Memory B cell (primary cell): ENCODE results near the gene ZFP1.
A peak's percentile ranks its signal among the peaks of the same experiment; 100 is the strongest.

Experiments
- ATAC-seq: fragments of 150-1000 bp; cut with Tn5 transposase; 2 replicates; pipeline ENCODE4 v1.10.0; 2021; ENCODE audit warnings: low read depth, mild to moderate bottlenecking, moderate library complexity
- DNase-seq, 2 donors: peaks; one replicate each; pipeline ENCODE4 v3.0.0; 2022; ENCODE audit warnings: low spot score in 2 of 2
- H3K27ac Mint-ChIP-seq: one replicate; pipeline ENCODE4 v1.8.0; 2022; ENCODE audit warnings: mild to moderate bottlenecking, moderate library complexity, mixed read lengths
- H3K27me3 Mint-ChIP-seq: one replicate; pipeline ENCODE4 v1.8.0; 2022; ENCODE audit warnings: mixed read lengths
- H3K36me3 Mint-ChIP-seq: one replicate; pipeline ENCODE4 v1.8.0; 2022; ENCODE audit warnings: mild to moderate bottlenecking, mixed read lengths
- H3K4me1 Mint-ChIP-seq: one replicate; pipeline ENCODE4 v1.8.0; 2022; ENCODE audit warnings: mixed read lengths
- H3K4me3 Mint-ChIP-seq: one replicate; pipeline ENCODE4 v1.8.0; 2022; ENCODE audit warnings: mild to moderate bottlenecking, moderate library complexity, mixed read lengths
- H3K9me3 Mint-ChIP-seq: one replicate; pipeline ENCODE4 v1.8.0; 2022; ENCODE audit warnings: mixed read lengths

The ZFP1 gene

GRCh38 chr16:75160386-75160785, 12.1 kb downstream of the ZFP1 start:
- Mint-ChIP-seq H3K4me3 (no peak overlapping the region), H3K36me3 (peaks cover 41% of the 10 kb centered on the region), H3K9me3 (peaks cover 6% of the 10 kb centered on the region), H3K27ac (no peak overlapping the region), H3K4me1 (peaks cover 2% of the 10 kb centered on the region), H3K27me3 (no peaks in the 10 kb centered on the region)
- no peak for DNase-seq
- no peak for ATAC-seq

- Mint-ChIP-seq H3K4me1 (no peaks in the 10 kb centered on the region), H3K4me3 (no peak overlapping the region), H3K36me3 (peaks cover 62% of the 10 kb centered on the region), H3K27ac (no peak overlapping the region), H3K9me3 (peaks cover 23% of the 10 kb centered on the region), H3K27me3 (no peaks in the 10 kb centered on the region)
- DNase-seq (no peak), ATAC-seq (no peak)
Measured at GRCh38 chr16:75169899-75170405, 21.6 kb downstream of the ZFP1 start.

GRCh38 chr16:75172578-75172977, 24.3 kb downstream of the ZFP1 start:
- Mint-ChIP-seq H3K36me3 (peaks cover 52% of the 10 kb centered on the region), H3K4me1 (no peaks in the 10 kb centered on the region), H3K9me3 (peaks cover 32% of the 10 kb centered on the region), H3K27ac (no peak overlapping the region), H3K4me3 (no peak overlapping the region), H3K27me3 (no peaks in the 10 kb centered on the region)
- no peak for ATAC-seq
- no peak for DNase-seq

- DNase-seq, result no peak
- peaks cover 27% of the 10 kb centered on the region for H3K9me3 Mint-ChIP-seq
- peaks cover 3% of the 10 kb centered on the region for H3K4me1 Mint-ChIP-seq
- H3K27me3 Mint-ChIP-seq, result peaks cover 2% of the 10 kb centered on the region
- no peak for ATAC-seq
- H3K36me3 Mint-ChIP-seq, result peaks cover 30% of the 10 kb centered on the region
- no peak overlapping the region for H3K27ac Mint-ChIP-seq
- H3K4me3 Mint-ChIP-seq, result no peak overlapping the region
Measured at GRCh38 chr16:75175074-75175473, 26.8 kb downstream of the ZFP1 start.

- Mint-ChIP-seq H3K4me1 (peaks cover 3% of the 10 kb centered on the region), H3K4me3 (no peak overlapping the region), H3K36me3 (peaks cover 23% of the 10 kb centered on the region), H3K27ac (no peak overlapping the region), H3K9me3 (peaks cover 27% of the 10 kb centered on the region), H3K27me3 (peaks cover 2% of the 10 kb centered on the region)
- no peak for DNase-seq
- ATAC-seq, result no peak
Measured at GRCh38 chr16:75176926-75177325, 28.6 kb downstream of the ZFP1 start.

- H3K36me3 Mint-ChIP-seq, result peaks cover 5% of the 10 kb centered on the region
- DNase-seq (no peak), ATAC-seq (peak; percentile 56)
- H3K9me3 Mint-ChIP-seq, result peaks cover 12% of the 10 kb centered on the region
- peaks cover 2% of the 10 kb centered on the region for H3K27me3 Mint-ChIP-seq
- H3K27ac Mint-ChIP-seq, result no peak overlapping the region
- peaks cover 3% of the 10 kb centered on the region for H3K4me1 Mint-ChIP-seq
- peak overlapping the region; percentile 59 for H3K4me3 Mint-ChIP-seq
Measured at GRCh38 chr16:75179208-75179607, 30.9 kb downstream of the ZFP1 start.

GRCh38 chr16:75181630-75182029, 33.3 kb downstream of the ZFP1 start:
- ATAC-seq, result no peak
- H3K27me3 Mint-ChIP-seq, result peaks cover 8% of the 10 kb centered on the region
- no peak for DNase-seq
- H3K4me3 Mint-ChIP-seq, result no peak overlapping the region
- no peak overlapping the region for H3K27ac Mint-ChIP-seq
- peaks cover 3% of the 10 kb centered on the region for H3K4me1 Mint-ChIP-seq
- peaks cover 4% of the 10 kb centered on the region for H3K36me3 Mint-ChIP-seq
- H3K9me3 Mint-ChIP-seq, result peaks cover 6% of the 10 kb centered on the region

- H3K9me3 Mint-ChIP-seq, result no peaks in the 10 kb centered on the region
- peaks cover 3% of the 10 kb centered on the region for H3K36me3 Mint-ChIP-seq
- ATAC-seq (no peak), DNase-seq (no peak)
- no peaks in the 10 kb centered on the region for H3K4me1 Mint-ChIP-seq
- H3K27ac Mint-ChIP-seq, result no peak overlapping the region
- no peak overlapping the region for H3K4me3 Mint-ChIP-seq
- peaks cover 25% of the 10 kb centered on the region for H3K27me3 Mint-ChIP-seq
Measured at GRCh38 chr16:75188832-75189477, 40.6 kb downstream of the ZFP1 start.

- H3K4me3 Mint-ChIP-seq, result no peak overlapping the region
- ATAC-seq, result no peak
- no peaks in the 10 kb centered on the region for H3K9me3 Mint-ChIP-seq
- H3K36me3 Mint-ChIP-seq, result peaks cover 3% of the 10 kb centered on the region
- H3K4me1 Mint-ChIP-seq, result no peaks in the 10 kb centered on the region
- DNase-seq, result no peak
- peaks cover 23% of the 10 kb centered on the region for H3K27me3 Mint-ChIP-seq
- no peak overlapping the region for H3K27ac Mint-ChIP-seq
Measured at GRCh38 chr16:75189638-75190245, 41.4 kb downstream of the ZFP1 start.

- Mint-ChIP-seq H3K4me3 (no peak overlapping the region), H3K9me3 (no peaks in the 10 kb centered on the region), H3K27ac (no peak overlapping the region), H3K4me1 (no peaks in the 10 kb centered on the region), H3K27me3 (peaks cover 27% of the 10 kb centered on the region), H3K36me3 (no peaks in the 10 kb centered on the region)
- DNase-seq, result no peak
- no peak for ATAC-seq
Measured at GRCh38 chr16:75192606-75193264, 44.4 kb downstream of the ZFP1 start.

GRCh38 chr16:75193265-75193650, 44.9 kb downstream of the ZFP1 start:
- Mint-ChIP-seq H3K27me3 (peaks cover 30% of the 10 kb centered on the region), H3K27ac (no peak overlapping the region), H3K9me3 (no peaks in the 10 kb centered on the region), H3K4me3 (no peak overlapping the region), H3K36me3 (no peaks in the 10 kb centered on the region), H3K4me1 (no peaks in the 10 kb centered on the region)
- DNase-seq (no peak), ATAC-seq (no peak)

GRCh38 chr16:75193730-75194444, 45.6 kb downstream of the ZFP1 start:
- H3K4me3 Mint-ChIP-seq, result no peak overlapping the region

GRCh38 chr16:75195811-75196790, 47.8 kb downstream of the ZFP1 start:
- H3K4me3 Mint-ChIP-seq, result no peak overlapping the region
- ATAC-seq (no peak), DNase-seq (no peak)
- H3K27me3 Mint-ChIP-seq, result peaks cover 27% of the 10 kb centered on the region
- H3K36me3 Mint-ChIP-seq, result no peaks in the 10 kb centered on the region
- H3K27ac Mint-ChIP-seq, result no peak overlapping the region
- peaks cover 7% of the 10 kb centered on the region for H3K4me1 Mint-ChIP-seq
- no peaks in the 10 kb centered on the region for H3K9me3 Mint-ChIP-seq

More at GRCh38 chr16:75193730-75194444, 45.6 kb downstream of the ZFP1 start:
- Mint-ChIP-seq H3K27ac (no peak overlapping the region), H3K27me3 (peaks cover 27% of the 10 kb centered on the region), H3K4me1 (no peaks in the 10 kb centered on the region), H3K36me3 (no peaks in the 10 kb centered on the region), H3K9me3 (no peaks in the 10 kb centered on the region)
- ATAC-seq (no peak), DNase-seq (no peak)
